ENCODE measurements around the gene SMS.

The SMS gene

GRCh38 chrX:22041907-22042530 lies 101.5 kb downstream of the SMS start:
- DNase-seq = no peak

DNA sequence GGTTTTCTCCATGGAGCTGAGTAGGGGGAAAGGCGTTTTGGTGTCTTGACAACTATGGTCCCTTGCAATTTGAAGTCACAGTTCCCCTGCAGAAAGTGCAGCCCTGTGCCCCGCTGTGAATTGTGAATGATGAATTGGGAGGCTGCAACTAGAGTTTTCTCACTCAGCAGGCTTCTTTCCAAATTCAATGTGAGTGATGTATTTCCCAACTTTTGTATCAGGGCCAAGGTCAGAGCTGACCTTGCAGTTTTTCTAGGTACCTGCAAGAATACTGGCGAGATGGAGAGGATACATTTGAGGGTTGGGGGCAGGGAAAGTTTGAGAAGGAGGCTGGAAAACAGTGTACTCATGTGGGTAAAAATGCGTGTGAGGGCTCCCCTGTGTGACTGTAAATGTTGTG lies 103.4 kb downstream of the SMS start:
- DNase-seq = no peak

All from effector CD8-positive, alpha-beta T cell (primary cell).